ENCODE data around the gene TSR2.

GRCh38 chrX:54411732-54412131 is 28.5 kb upstream of the TSR2 start:
- TF ChIP-seq, protein P1, sequence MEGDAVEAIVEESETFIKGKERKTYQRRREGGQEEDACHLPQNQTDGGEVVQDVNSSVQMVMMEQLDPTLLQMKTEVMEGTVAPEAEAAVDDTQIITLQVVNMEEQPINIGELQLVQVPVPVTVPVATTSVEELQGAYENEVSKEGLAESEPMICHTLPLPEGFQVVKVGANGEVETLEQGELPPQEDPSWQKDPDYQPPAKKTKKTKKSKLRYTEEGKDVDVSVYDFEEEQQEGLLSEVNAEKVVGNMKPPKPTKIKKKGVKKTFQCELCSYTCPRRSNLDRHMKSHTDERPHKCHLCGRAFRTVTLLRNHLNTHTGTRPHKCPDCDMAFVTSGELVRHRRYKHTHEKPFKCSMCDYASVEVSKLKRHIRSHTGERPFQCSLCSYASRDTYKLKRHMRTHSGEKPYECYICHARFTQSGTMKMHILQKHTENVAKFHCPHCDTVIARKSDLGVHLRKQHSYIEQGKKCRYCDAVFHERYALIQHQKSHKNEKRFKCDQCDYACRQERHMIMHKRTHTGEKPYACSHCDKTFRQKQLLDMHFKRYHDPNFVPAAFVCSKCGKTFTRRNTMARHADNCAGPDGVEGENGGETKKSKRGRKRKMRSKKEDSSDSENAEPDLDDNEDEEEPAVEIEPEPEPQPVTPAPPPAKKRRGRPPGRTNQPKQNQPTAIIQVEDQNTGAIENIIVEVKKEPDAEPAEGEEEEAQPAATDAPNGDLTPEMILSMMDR (conservative IDR thresholded peaks at IDR 0.05; ENCODE audit: low read depth in 2 of 2), result no peak
- TF ChIP-seq, protein P2, sequence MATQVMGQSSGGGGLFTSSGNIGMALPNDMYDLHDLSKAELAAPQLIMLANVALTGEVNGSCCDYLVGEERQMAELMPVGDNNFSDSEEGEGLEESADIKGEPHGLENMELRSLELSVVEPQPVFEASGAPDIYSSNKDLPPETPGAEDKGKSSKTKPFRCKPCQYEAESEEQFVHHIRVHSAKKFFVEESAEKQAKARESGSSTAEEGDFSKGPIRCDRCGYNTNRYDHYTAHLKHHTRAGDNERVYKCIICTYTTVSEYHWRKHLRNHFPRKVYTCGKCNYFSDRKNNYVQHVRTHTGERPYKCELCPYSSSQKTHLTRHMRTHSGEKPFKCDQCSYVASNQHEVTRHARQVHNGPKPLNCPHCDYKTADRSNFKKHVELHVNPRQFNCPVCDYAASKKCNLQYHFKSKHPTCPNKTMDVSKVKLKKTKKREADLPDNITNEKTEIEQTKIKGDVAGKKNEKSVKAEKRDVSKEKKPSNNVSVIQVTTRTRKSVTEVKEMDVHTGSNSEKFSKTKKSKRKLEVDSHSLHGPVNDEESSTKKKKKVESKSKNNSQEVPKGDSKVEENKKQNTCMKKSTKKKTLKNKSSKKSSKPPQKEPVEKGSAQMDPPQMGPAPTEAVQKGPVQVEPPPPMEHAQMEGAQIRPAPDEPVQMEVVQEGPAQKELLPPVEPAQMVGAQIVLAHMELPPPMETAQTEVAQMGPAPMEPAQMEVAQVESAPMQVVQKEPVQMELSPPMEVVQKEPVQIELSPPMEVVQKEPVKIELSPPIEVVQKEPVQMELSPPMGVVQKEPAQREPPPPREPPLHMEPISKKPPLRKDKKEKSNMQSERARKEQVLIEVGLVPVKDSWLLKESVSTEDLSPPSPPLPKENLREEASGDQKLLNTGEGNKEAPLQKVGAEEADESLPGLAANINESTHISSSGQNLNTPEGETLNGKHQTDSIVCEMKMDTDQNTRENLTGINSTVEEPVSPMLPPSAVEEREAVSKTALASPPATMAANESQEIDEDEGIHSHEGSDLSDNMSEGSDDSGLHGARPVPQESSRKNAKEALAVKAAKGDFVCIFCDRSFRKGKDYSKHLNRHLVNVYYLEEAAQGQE (IDR thresholded peaks at IDR 0.05; ENCODE audit: unreplicated experiment), result no peak

Data from GM23338 (cell line).